ENCODE measurements around the gene CRIP2.

The CRIP2 gene

GRCh38 chr14:105440554-105440900, 34.1 kb upstream of the CRIP2 start:
- no peak for DNase-seq
- no peak for TF ChIP-seq CTCF (IDR thresholded peaks at IDR 0.05; ENCODE audit: low read depth, low read length)
- Histone ChIP-seq H3K4me3 (ENCODE audit: low read depth, low read length) (no peak overlapping the region), H3K36me3 (peaks cover 4% of the 10 kb centered on the region; the same call in 1 of the 2 replicates), H3K27ac (no peak overlapping the region), H3K9me3 (ENCODE audit: severe bottlenecking) (no peaks in the 10 kb centered on the region), H3K27me3 (ENCODE audit: insufficient read depth, low read depth, severe bottlenecking) (no peaks in the 10 kb centered on the region)

GRCh38 chr14:105440992-105441391, 33.6 kb upstream of the CRIP2 start:
- TF ChIP-seq CTCF (IDR thresholded peaks at IDR 0.05; ENCODE audit: low read depth, low read length): no peak
- peaks cover 6% of the 10 kb centered on the region; the same call in 1 of the 2 replicates for H3K36me3 ChIP-seq
- no peaks in the 10 kb centered on the region for H3K9me3 ChIP-seq (ENCODE audit: severe bottlenecking)
- no peaks in the 10 kb centered on the region for H3K27me3 ChIP-seq (ENCODE audit: insufficient read depth, low read depth, severe bottlenecking)
- H3K27ac ChIP-seq: no peak overlapping the region
- no peak for DNase-seq
- no peak overlapping the region for H3K4me3 ChIP-seq (ENCODE audit: low read depth, low read length)

GRCh38 chr14:105442125-105442524, 32.5 kb upstream of the CRIP2 start:
- no peak overlapping the region for H3K27ac ChIP-seq
- no peaks in the 10 kb centered on the region for H3K9me3 ChIP-seq (ENCODE audit: severe bottlenecking)
- no peak for DNase-seq
- H3K27me3 ChIP-seq (ENCODE audit: insufficient read depth, low read depth, severe bottlenecking): no peaks in the 10 kb centered on the region
- TF ChIP-seq CTCF (IDR thresholded peaks at IDR 0.05; ENCODE audit: low read depth, low read length): no peak
- peaks cover 6% of the 10 kb centered on the region; the same call in 1 of the 2 replicates for H3K36me3 ChIP-seq
- H3K4me3 ChIP-seq (ENCODE audit: low read depth, low read length): no peak overlapping the region

GRCh38 chr14:105442834-105443233, 31.8 kb upstream of the CRIP2 start:
- H3K4me3 ChIP-seq (ENCODE audit: low read depth, low read length): no peak overlapping the region
- no peak for DNase-seq
- peaks cover 6% of the 10 kb centered on the region; the same call in 1 of the 2 replicates for H3K36me3 ChIP-seq
- no peak for TF ChIP-seq CTCF (IDR thresholded peaks at IDR 0.05; ENCODE audit: low read depth, low read length)
- H3K27ac ChIP-seq: no peak overlapping the region
- no peaks in the 10 kb centered on the region for H3K9me3 ChIP-seq (ENCODE audit: severe bottlenecking)
- no peaks in the 10 kb centered on the region for H3K27me3 ChIP-seq (ENCODE audit: insufficient read depth, low read depth, severe bottlenecking)

- Histone ChIP-seq H3K4me3 (ENCODE audit: low read depth, low read length) (no peak overlapping the region), H3K36me3 (peaks cover 13% of the 10 kb centered on the region), H3K9me3 (ENCODE audit: severe bottlenecking) (no peaks in the 10 kb centered on the region), H3K27me3 (ENCODE audit: insufficient read depth, low read depth, severe bottlenecking) (no peaks in the 10 kb centered on the region), H3K27ac (no peak overlapping the region)
- no peak for TF ChIP-seq CTCF (IDR thresholded peaks at IDR 0.05; ENCODE audit: low read depth, low read length)
- DNase-seq: no peak
These were observed 29.8 kb upstream of the CRIP2 start for GRCh38 chr14:105444859-105445258.

- no peaks in the 10 kb centered on the region for H3K27me3 ChIP-seq (ENCODE audit: insufficient read depth, low read depth, severe bottlenecking)
- H3K27ac ChIP-seq: no peak overlapping the region
- DNase-seq: no peak
- no peak for TF ChIP-seq CTCF (IDR thresholded peaks at IDR 0.05; ENCODE audit: low read depth, low read length)
- peaks cover 17% of the 10 kb centered on the region for H3K36me3 ChIP-seq
- no peak overlapping the region for H3K4me3 ChIP-seq (ENCODE audit: low read depth, low read length)
- H3K9me3 ChIP-seq (ENCODE audit: severe bottlenecking): no peaks in the 10 kb centered on the region
These were observed 29.3 kb upstream of the CRIP2 start for GRCh38 chr14:105445290-105445689.

All from WERI-Rb-1 (cell line).